K562 (cell line): ENCODE measurements around the gene MVB12B. TPM values are rescaled to one million over a fixed set of nuclear protein-coding genes. Genes with fewer than 3 reads are reported as not detected.

ENCODE experiments used
- ATAC-seq: fragments of 200-7000 bp; cut with Tn5 transposase; 3 replicates; pipeline ENCODE4 v1.9.1; 2020; ENCODE audit warnings: moderate library complexity
- BruUV-seq: library from RNA; stranded (reverse); fragments of 400-500 nt; replicated peaks from 2 replicates; lab custom pipeline; 2021; lab: Mats Ljungman, UMichigan
- CTCF ChIA-PET: fragments of 300-600 bp; formaldehyde crosslinking; extraction: SDS; loops from one replicate; lab custom pipeline; 2021; ENCODE audit warnings: low intra/inter-chr PET ratio; lab: Yijun Ruan, JAX
- POLR2A ChIA-PET: fragments of 300-600, 350-650 bp; sonication (Branson Sonifier 250); formaldehyde crosslinking; extraction: SDS; loops from one replicate; lab custom pipeline; 2021; ENCODE audit warnings: antibody characterized with exemption, inconsistent platforms; lab: Yijun Ruan, JAX
- DNase-seq, 4 experiments: peaks; one replicate each; pipeline versions ENCODE4 v3.0.0 to v3.0.0-alpha.2; 2011 to 2018; ENCODE audit warnings: low spot score in 3 of 4, mixed read lengths in 3 of 4; ENCODE audit errors: extremely low read depth in 1 of 4
- FAIRE-seq: peaks from 2 replicates; lab custom pipeline; 2011; peaks lifted over from hg19 to GRCh38; lab: Jason Lieb, UNC
- H2AFZ ChIP-seq: 2 replicates; pipeline ENCODE4 v1.6.0; 2011; ENCODE audit warnings: low read depth, low read length, control low read depth, inconsistent platforms
- H3K27ac ChIP-seq: fragments of 200-600 bp; 3 replicates; pipeline ENCODE4 v1.8.0; 2011; ENCODE audit warnings: low read depth, mild to moderate bottlenecking, control low read depth, inconsistent platforms, low read length, moderate library complexity, mixed read lengths; ENCODE audit errors: extremely low read depth
- H3K27me3 ChIP-seq, 2 experiments: fragments of 300-600 bp in 1 of 2; 2 replicates in 1 of 2; 3 replicates in 1 of 2; pipeline versions ENCODE4 v1.6.0 to v1.8.0; 2011; ENCODE audit warnings: inconsistent platforms in 2 of 2, low read length in 2 of 2, mild to moderate bottlenecking in 1 of 2, mixed read lengths in 1 of 2, moderate library complexity in 1 of 2; ENCODE audit not compliant: control insufficient read depth in 2 of 2, insufficient read depth in 2 of 2
- H3K36me3 ChIP-seq: fragments of 300-600 bp; 3 replicates; pipeline ENCODE4 v1.8.0; 2011; ENCODE audit warnings: mild to moderate bottlenecking, low read length, inconsistent platforms; ENCODE audit not compliant: control insufficient read depth, insufficient read depth
- H3K4me1 ChIP-seq, 2 experiments: fragments of 200-600 bp in 1 of 2; replicated peaks in 1 of 2; 2 replicates in 1 of 2; 3 replicates in 1 of 2; pipeline versions ENCODE4 v1.5.1 to v1.8.0; 2011; ENCODE audit warnings: inconsistent platforms in 2 of 2, low read length in 2 of 2, mild to moderate bottlenecking in 1 of 2, mixed read lengths in 1 of 2, moderate library complexity in 1 of 2; ENCODE audit not compliant: control insufficient read depth in 2 of 2, insufficient read depth in 2 of 2
- H3K4me2 ChIP-seq: 2 replicates; pipeline ENCODE4 v1.6.1; 2011; ENCODE audit warnings: low read length, control low read depth, inconsistent platforms, mixed read lengths; ENCODE audit not compliant: insufficient read depth
- H3K4me3 ChIP-seq: fragments of 200-600 bp; sonication (generic), shearing (Covaris generic); 2 replicates; pipeline ENCODE4 v1.5.1; 2016; ENCODE audit warnings: control low read depth, inconsistent platforms
- H3K79me2 ChIP-seq: fragments of 200-600 bp; 3 replicates; pipeline ENCODE4 v1.8.0; 2011; ENCODE audit warnings: low read length, inconsistent platforms; ENCODE audit not compliant: control insufficient read depth, insufficient read depth
- H3K9ac ChIP-seq, 2 experiments: 2 replicates each; pipeline versions ENCODE4 v1.6.0 to v1.6.1; 2011; ENCODE audit warnings: low read depth in 2 of 2, low read length in 2 of 2, control low read depth in 1 of 2, inconsistent platforms in 1 of 2, mild to moderate bottlenecking in 1 of 2, mixed read lengths in 1 of 2; ENCODE audit not compliant: insufficient read depth in 1 of 2
- H3K9me1 ChIP-seq: one replicate; pipeline ENCODE4 v1.6.0; 2011; ENCODE audit warnings: inconsistent platforms, mild to moderate bottlenecking, low read length, moderate library complexity; ENCODE audit not compliant: control insufficient read depth, insufficient read depth
- H3K9me3 ChIP-seq: replicated peaks from 2 replicates; pipeline ENCODE4 v1.5.1; 2011; ENCODE audit warnings: low read depth, low read length, inconsistent platforms; ENCODE audit not compliant: control insufficient read depth, insufficient read depth
- H4K20me1 ChIP-seq: replicated peaks from 2 replicates; pipeline ENCODE4 v1.6.1; 2011; ENCODE audit warnings: low read length, inconsistent platforms, mixed read lengths; ENCODE audit not compliant: control insufficient read depth, insufficient read depth
- CREBBP ChIP-seq: IDR thresholded peaks from one replicate; pipeline ENCODE4 v1.6.1; 2012; ENCODE audit warnings: low read depth, mild to moderate bottlenecking, control low read depth, inconsistent platforms, low read length
- DACH1 ChIP-seq: fragments of 450-650 bp; IDR thresholded peaks from 2 replicates; pipeline ENCODE4 v1.6.1; 2018; ENCODE audit not compliant: partially characterized antibody
- KLF1 ChIP-seq: fragments of 450-650 bp; IDR thresholded peaks from 2 replicates; pipeline ENCODE4 v1.6.1; 2016; ENCODE audit warnings: missing genetic modification characterization, missing compliant biosample characterization
- L3MBTL2 ChIP-seq: fragments of 450-650 bp; IDR thresholded peaks from 2 replicates; pipeline ENCODE4 v1.6.1; 2016; ENCODE audit warnings: mild to moderate bottlenecking, moderate library complexity
- POLR2B ChIP-seq: fragments of 450-650 bp; IDR thresholded peaks from 2 replicates; pipeline ENCODE4 v1.6.1; 2018; ENCODE audit warnings: low read depth; ENCODE audit not compliant: partially characterized antibody
- RAD21 ChIP-seq, 2 experiments: fragments of 250-450 bp in 1 of 2; fragments of 450-650 bp in 1 of 2; sonication (Bioruptor Pico) in 1 of 2; formaldehyde crosslinking in 1 of 2; IDR thresholded peaks in 1 of 2; conservative IDR thresholded peaks in 1 of 2; 2 replicates each; pipeline versions ENCODE4 v1.4.0 to v1.8.0; 2020 to 2022; ENCODE audit warnings: mild to moderate bottlenecking in 2 of 2, moderate library complexity in 1 of 2
- SREBF2 ChIP-seq: sonication (generic); formaldehyde crosslinking; IDR thresholded peaks from 2 replicates; pipeline ENCODE4 v1.4.0; 2020; ENCODE audit warnings: mild to moderate bottlenecking, missing genetic modification reagents
- U2AF2 ChIP-seq: fragments of 200-400 bp; formaldehyde crosslinking; optimal IDR thresholded peaks from 2 replicates; pipeline ENCODE3; 2017; ENCODE audit warnings: low read depth, mild to moderate bottlenecking, low read length
- ZNF354B ChIP-seq: fragments of 250-450 bp; sonication (Bioruptor Pico); IDR thresholded peaks from 2 replicates; pipeline ENCODE4 v1.4.0; 2020
- ZNF77 ChIP-seq: fragments of 250-450 bp; sonication (Bioruptor Pico); IDR thresholded peaks from 2 replicates; pipeline ENCODE4 v1.5.0; 2020
- ZNF785 ChIP-seq: fragments of 250-450 bp; sonication (Bioruptor Pico); IDR thresholded peaks from 2 replicates; pipeline ENCODE4 v1.4.0; 2020; ENCODE audit warnings: mild to moderate bottlenecking
- WGBS: fragments of 100-300 bp; shearing (Covaris generic); methylation state at CpG from one replicate; pipeline ENCODE4 v1.1.6; 2016; ENCODE audit warnings: low coverage, mixed read lengths; ENCODE audit not compliant: insufficient coverage; ENCODE audit errors: missing lambda C conversion rate; 5-methylcytosine and 5-hydroxymethylcytosine counted together
- in situ Hi-C: fragments of 300-500 bp; cut with MboI; formaldehyde crosslinking; loops from 4 replicates; pipeline ENCODE4 v1.15.0; 2018; ENCODE audit warnings: inconsistent platforms, mixed read lengths
- intact Hi-C: fragments of 100-400 bp; cut with micrococcal nuclease; formaldehyde crosslinking; loops from 2 replicates; pipeline ENCODE4 v1.14.2; 2022
- polyA plus RNA-seq, 8 experiments: library from polyadenylated mRNA; depleted of rRNA in 4 of 8; stranded (reverse) in 5 of 8; unstranded in 3 of 8; fragments of >200 nt; fragmentation: Nextera tagmentation in 2 of 8; fragmentation: Illumina TruSeq in 1 of 8; extraction: Ambion mirVana in 2 of 8; extraction: Trizol in 1 of 8; gene quantifications; 2 replicates each; pipeline versions ENCODE4 v1.2.1 to v1.2.3, GENCODE V29; 2011 to 2014; ENCODE audit warnings: inconsistent platforms in 1 of 8, missing spikeins in 1 of 8
- total RNA-seq, 7 experiments: library from RNA; depleted of rRNA in 6 of 7; stranded (reverse); fragments of >200 nt in 6 of 7; fragmentation: Illumina TruSeq in 2 of 7; extraction: Trizol in 2 of 7; gene quantifications; 2 replicates each; pipeline versions ENCODE4 v1.2.1 to v1.2.3, GENCODE V29; 2011 to 2021; ENCODE audit warnings: low replicate concordance in 1 of 7
- TF ChIP-seq, protein P1 (sequence below): IDR thresholded peaks from 3 replicates; pipeline ENCODE4 v1.6.1; 2011; ENCODE audit warnings: borderline replicate concordance, mild to moderate bottlenecking, moderate library complexity; ENCODE audit not compliant: insufficient read length; ENCODE audit errors: extremely low read depth
- TF ChIP-seq, protein P2 (sequence below): fragments of 250-450 bp; sonication (Bioruptor Pico); IDR thresholded peaks from 2 replicates; pipeline ENCODE4 v1.8.0; 2022; ENCODE audit warnings: moderate library complexity, mild to moderate bottlenecking, inconsistent platforms
- TF ChIP-seq, protein P3 (sequence below): fragments of 450-650 bp; IDR thresholded peaks from 2 replicates; pipeline ENCODE4 v1.6.1; 2018; ENCODE audit not compliant: partially characterized antibody

MVB12B gene
- total and polyA plus RNA-seq, 9 of the 15 experiments (the other 6 are each of a cell fraction or from before 2014, with no cell fraction given), result not detected

- Histone ChIP-seq H3K27me3 (peaks cover 16 to 43% of the 10 kb centered on the region in 2 experiments; a peak in 4 of 5 replicates), H4K20me1 (no peaks in the 10 kb centered on the region; the same call in 1 of the 2 replicates), H3K79me2 (no peaks in the 10 kb centered on the region), H3K36me3 (no peaks in the 10 kb centered on the region), H3K27ac (no peak overlapping the region), H3K9me3 (no peaks in the 10 kb centered on the region), H3K9ac (no peak overlapping the region), H3K4me1 (no peaks in the 10 kb centered on the region), H3K4me2 (no peak overlapping the region), H3K9me1 (no peaks in the 10 kb centered on the region), H3K4me3 (no peak overlapping the region), H2AFZ (no peak overlapping the region)
- POLR2A ChIA-PET, result no interaction called here
- no peak for DNase-seq
- in situ Hi-C loops (no loop called here), intact Hi-C loops (no loop called here)
- BruUV-seq, result no TSS peak
- no peak for ATAC-seq
- CTCF ChIA-PET, result no interaction called here
- no peak for FAIRE-seq
- TF ChIP-seq, protein P1, sequence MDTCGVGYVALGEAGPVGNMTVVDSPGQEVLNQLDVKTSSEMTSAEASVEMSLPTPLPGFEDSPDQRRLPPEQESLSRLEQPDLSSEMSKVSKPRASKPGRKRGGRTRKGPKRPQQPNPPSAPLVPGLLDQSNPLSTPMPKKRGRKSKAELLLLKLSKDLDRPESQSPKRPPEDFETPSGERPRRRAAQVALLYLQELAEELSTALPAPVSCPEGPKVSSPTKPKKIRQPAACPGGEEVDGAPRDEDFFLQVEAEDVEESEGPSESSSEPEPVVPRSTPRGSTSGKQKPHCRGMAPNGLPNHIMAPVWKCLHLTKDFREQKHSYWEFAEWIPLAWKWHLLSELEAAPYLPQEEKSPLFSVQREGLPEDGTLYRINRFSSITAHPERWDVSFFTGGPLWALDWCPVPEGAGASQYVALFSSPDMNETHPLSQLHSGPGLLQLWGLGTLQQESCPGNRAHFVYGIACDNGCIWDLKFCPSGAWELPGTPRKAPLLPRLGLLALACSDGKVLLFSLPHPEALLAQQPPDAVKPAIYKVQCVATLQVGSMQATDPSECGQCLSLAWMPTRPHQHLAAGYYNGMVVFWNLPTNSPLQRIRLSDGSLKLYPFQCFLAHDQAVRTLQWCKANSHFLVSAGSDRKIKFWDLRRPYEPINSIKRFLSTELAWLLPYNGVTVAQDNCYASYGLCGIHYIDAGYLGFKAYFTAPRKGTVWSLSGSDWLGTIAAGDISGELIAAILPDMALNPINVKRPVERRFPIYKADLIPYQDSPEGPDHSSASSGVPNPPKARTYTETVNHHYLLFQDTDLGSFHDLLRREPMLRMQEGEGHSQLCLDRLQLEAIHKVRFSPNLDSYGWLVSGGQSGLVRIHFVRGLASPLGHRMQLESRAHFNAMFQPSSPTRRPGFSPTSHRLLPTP, result no peak
- TF ChIP-seq, protein P2, sequence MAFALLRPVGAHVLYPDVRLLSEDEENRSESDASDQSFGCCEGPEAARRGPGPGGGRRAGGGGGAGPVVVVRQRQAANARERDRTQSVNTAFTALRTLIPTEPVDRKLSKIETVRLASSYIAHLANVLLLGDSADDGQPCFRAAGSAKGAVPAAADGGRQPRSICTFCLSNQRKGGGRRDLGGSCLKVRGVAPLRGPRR (CRISPR knock-in tag), result no peak
- TF ChIP-seq ZNF354B (no peak), DACH1 (no peak), ZNF785 (CRISPR knock-in tag) (no peak), SREBF2 (no peak), L3MBTL2 (no peak), CREBBP (no peak), POLR2B (no peak), ZNF77 (CRISPR knock-in tag) (no peak), U2AF2 (no peak), RAD21 (CRISPR knock-in tag; conservative IDR thresholded peaks at IDR 0.05 in 1 of 2, IDR thresholded peaks at IDR 0.05 in 1 of 2) (no peak), KLF1 (tag) (no peak)
- TF ChIP-seq, protein P3, sequence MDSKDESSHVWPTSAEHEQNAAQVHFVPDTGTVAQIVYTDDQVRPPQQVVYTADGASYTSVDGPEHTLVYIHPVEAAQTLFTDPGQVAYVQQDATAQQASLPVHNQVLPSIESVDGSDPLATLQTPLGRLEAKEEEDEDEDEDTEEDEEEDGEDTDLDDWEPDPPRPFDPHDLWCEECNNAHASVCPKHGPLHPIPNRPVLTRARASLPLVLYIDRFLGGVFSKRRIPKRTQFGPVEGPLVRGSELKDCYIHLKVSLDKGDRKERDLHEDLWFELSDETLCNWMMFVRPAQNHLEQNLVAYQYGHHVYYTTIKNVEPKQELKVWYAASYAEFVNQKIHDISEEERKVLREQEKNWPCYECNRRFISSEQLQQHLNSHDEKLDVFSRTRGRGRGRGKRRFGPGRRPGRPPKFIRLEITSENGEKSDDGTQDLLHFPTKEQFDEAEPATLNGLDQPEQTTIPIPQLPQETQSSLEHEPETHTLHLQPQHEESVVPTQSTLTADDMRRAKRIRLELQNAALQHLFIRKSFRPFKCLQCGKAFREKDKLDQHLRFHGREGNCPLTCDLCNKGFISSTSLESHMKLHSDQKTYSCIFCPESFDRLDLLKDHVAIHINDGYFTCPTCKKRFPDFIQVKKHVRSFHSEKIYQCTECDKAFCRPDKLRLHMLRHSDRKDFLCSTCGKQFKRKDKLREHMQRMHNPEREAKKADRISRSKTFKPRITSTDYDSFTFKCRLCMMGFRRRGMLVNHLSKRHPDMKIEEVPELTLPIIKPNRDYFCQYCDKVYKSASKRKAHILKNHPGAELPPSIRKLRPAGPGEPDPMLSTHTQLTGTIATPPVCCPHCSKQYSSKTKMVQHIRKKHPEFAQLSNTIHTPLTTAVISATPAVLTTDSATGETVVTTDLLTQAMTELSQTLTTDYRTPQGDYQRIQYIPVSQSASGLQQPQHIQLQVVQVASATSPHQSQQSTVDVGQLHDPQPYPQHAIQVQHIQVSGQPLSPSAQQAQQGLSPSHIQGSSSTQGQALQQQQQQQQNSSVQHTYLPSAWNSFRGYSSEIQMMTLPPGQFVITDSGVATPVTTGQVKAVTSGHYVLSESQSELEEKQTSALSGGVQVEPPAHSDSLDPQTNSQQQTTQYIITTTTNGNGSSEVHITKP, result no peak
- WGBS, result 0% methylated on average over 6 of the region's 6 CpGs
Measured at GRCh38 chr9:126372716-126373115, 46.1 kb downstream of the MVB12B start.
